SK-N-SH (cell line): ENCODE data around the gene IL2RG. TPM values are rescaled to one million over a fixed set of nuclear protein-coding genes. Genes with fewer than 3 reads are reported as not detected.

ENCODE experiments used
- CTCF ChIA-PET: fragments of 300-600, 350-600 bp; formaldehyde crosslinking; extraction: SDS; loops from one replicate; lab custom pipeline; 2021; lab: Yijun Ruan, JAX
- POLR2A ChIA-PET: fragments of 350-600 bp; sonication (Branson Sonifier 250); formaldehyde crosslinking; extraction: SDS; loops from one replicate; lab custom pipeline; 2020; ENCODE audit warnings: antibody characterized with exemption, inconsistent platforms; lab: Yijun Ruan, JAX
- DNase-seq: peaks from one replicate; pipeline ENCODE4 v3.0.0; 2012
- H2AFZ ChIP-seq: fragments of 200-600 bp; sonication (generic); 2 replicates; pipeline ENCODE4 v1.8.1; 2016; ENCODE audit warnings: antibody characterized with exemption, mild to moderate bottlenecking, low read depth
- H3F3A ChIP-seq: fragments of 200-600 bp; sonication (generic); replicated peaks from 2 replicates; pipeline ENCODE3; 2016; ENCODE audit warnings: antibody characterized with exemption, mild to moderate bottlenecking; ENCODE audit not compliant: insufficient read depth
- H3K27ac ChIP-seq, 2 experiments: fragments of 200-500 bp in 1 of 2; fragments of 200-600 bp in 1 of 2; sonication (Bioruptor generic) in 1 of 2; sonication (generic), shearing (Covaris generic) in 1 of 2; 2 replicates each; pipeline versions ENCODE4 v1.5.1 to v1.6.1; 2014 to 2016; ENCODE audit warnings: low read depth in 2 of 2, inconsistent platforms in 1 of 2, low read length in 1 of 2, mild to moderate bottlenecking in 1 of 2, mixed read lengths in 1 of 2
- H3K27me3 ChIP-seq: fragments of 200-600 bp; sonication (generic), shearing (Covaris generic); 2 replicates; pipeline ENCODE4 v1.6.1; 2016; ENCODE audit warnings: mixed run types; ENCODE audit not compliant: insufficient read depth
- H3K36me3 ChIP-seq, 2 experiments: fragments of 200-500 bp in 1 of 2; fragments of 200-600 bp in 1 of 2; sonication (Bioruptor generic) in 1 of 2; sonication (generic) in 1 of 2; replicated peaks in 1 of 2; 2 replicates each; pipeline versions ENCODE3 to v1.5.1; 2014 to 2016; ENCODE audit warnings: low read length in 1 of 2, mild to moderate bottlenecking in 1 of 2; ENCODE audit not compliant: insufficient read depth in 2 of 2, control insufficient read depth in 1 of 2
- H3K4me1 ChIP-seq, 2 experiments: fragments of 200-500 bp in 1 of 2; fragments of 200-600 bp in 1 of 2; sonication (Bioruptor generic) in 1 of 2; sonication (generic), shearing (Covaris generic) in 1 of 2; 2 replicates each; pipeline versions ENCODE4 v1.5.1 to v1.6.1; 2014 to 2016; ENCODE audit warnings: low read depth in 1 of 2, low read length in 1 of 2, mixed run types in 1 of 2; ENCODE audit not compliant: insufficient read depth in 2 of 2, control insufficient read depth in 1 of 2
- H3K4me2 ChIP-seq: fragments of 200-600 bp; sonication (generic), shearing (Covaris generic); 2 replicates; pipeline ENCODE4 v1.6.1; 2017; ENCODE audit warnings: mixed run types
- H3K4me3 ChIP-seq, 2 experiments: fragments of 200-500 bp in 1 of 2; fragments of 200-600 bp in 1 of 2; sonication (Bioruptor generic) in 1 of 2; sonication (generic), shearing (Covaris generic) in 1 of 2; 2 replicates each; pipeline versions ENCODE4 v1.5.1 to v1.8.1; 2014 to 2016; ENCODE audit warnings: low read depth in 2 of 2, inconsistent platforms in 1 of 2, low read length in 1 of 2, mild to moderate bottlenecking in 1 of 2, mixed read lengths in 1 of 2, moderate library complexity in 1 of 2
- H3K79me2 ChIP-seq: fragments of 200-600 bp; sonication (generic); 2 replicates; pipeline ENCODE4 v1.8.1; 2017; ENCODE audit warnings: mild to moderate bottlenecking; ENCODE audit not compliant: insufficient read depth
- H3K9ac ChIP-seq: fragments of 200-600 bp; sonication (generic); 2 replicates; pipeline ENCODE4 v1.6.1; 2017; ENCODE audit warnings: mixed run types
- H3K9me2 ChIP-seq: fragments of 200-600 bp; sonication (generic); 2 replicates; pipeline ENCODE4 v1.6.1; 2017; ENCODE audit warnings: mixed run types
- H3K9me3 ChIP-seq: fragments of 200-600 bp; sonication (generic); 2 replicates; pipeline ENCODE4 v1.6.1; 2017; ENCODE audit warnings: mixed run types, mild to moderate bottlenecking, moderate library complexity
- H4K20me1 ChIP-seq: fragments of 200-600 bp; sonication (generic); 2 replicates; pipeline ENCODE4 v1.6.1; 2017; ENCODE audit warnings: mild to moderate bottlenecking, mixed run types; ENCODE audit not compliant: insufficient read depth
- CHD2 ChIP-seq: fragments of 150-350 bp; IDR thresholded peaks from 2 replicates; pipeline ENCODE4 v1.6.1; 2018; ENCODE audit warnings: low read length; ENCODE audit not compliant: partially characterized antibody
- EP300 ChIP-seq, 2 experiments: IDR thresholded peaks; 2 replicates each; pipeline versions ENCODE4 v1.4.0 to v1.6.1; 2012; ENCODE audit warnings: borderline replicate concordance in 1 of 2, low read depth in 1 of 2, low read length in 1 of 2
- FOSL2 ChIP-seq: IDR thresholded peaks from 2 replicates; pipeline ENCODE4 v1.4.0; 2012; ENCODE audit warnings: low read depth, mild to moderate bottlenecking, moderate library complexity, borderline replicate concordance
- FOXJ3 ChIP-seq: sonication (generic); formaldehyde crosslinking; IDR thresholded peaks from 2 replicates; pipeline ENCODE4 v1.5.1; 2020; ENCODE audit warnings: mild to moderate bottlenecking, missing genetic modification reagents
- GATA2 ChIP-seq: sonication (generic); formaldehyde crosslinking; IDR thresholded peaks from 2 replicates; pipeline ENCODE4 v1.5.0; 2020; ENCODE audit warnings: mild to moderate bottlenecking, missing genetic modification reagents
- IRF3 ChIP-seq: fragments of 150-350 bp; IDR thresholded peaks from 2 replicates; pipeline ENCODE4 v1.6.1; 2016; ENCODE audit warnings: mild to moderate bottlenecking, low read depth, low read length
- MEF2A ChIP-seq: IDR thresholded peaks from 2 replicates; pipeline ENCODE4 v1.4.0; 2012; ENCODE audit warnings: low read depth, borderline replicate concordance
- NFIC ChIP-seq: IDR thresholded peaks from 2 replicates; pipeline ENCODE4 v1.4.0; 2012; ENCODE audit warnings: borderline replicate concordance
- NRF1 ChIP-seq: IDR thresholded peaks from 2 replicates; pipeline ENCODE4 v1.6.1; 2012; ENCODE audit warnings: low read depth, mild to moderate bottlenecking, low read length
- PBX3 ChIP-seq: IDR thresholded peaks from 2 replicates; pipeline ENCODE4; 2012
- RAD21 ChIP-seq: IDR thresholded peaks from 2 replicates; pipeline ENCODE4 v1.6.1; 2012; ENCODE audit warnings: mild to moderate bottlenecking, low read length
- RXRA ChIP-seq: IDR thresholded peaks from 2 replicates; pipeline ENCODE4 v1.4.0; 2012; ENCODE audit warnings: low read depth, mild to moderate bottlenecking, borderline replicate concordance
- TCF12 ChIP-seq: IDR thresholded peaks from 2 replicates; pipeline ENCODE4 v1.4.0; 2012
- TEAD4 ChIP-seq: IDR thresholded peaks from 2 replicates; pipeline ENCODE4 v1.4.0; 2012; ENCODE audit warnings: mild to moderate bottlenecking, borderline replicate concordance; ENCODE audit not compliant: insufficient read depth
- USF1 ChIP-seq: IDR thresholded peaks from 2 replicates; pipeline ENCODE4 v1.4.0; 2012; ENCODE audit warnings: low read depth, borderline replicate concordance
- YY1 ChIP-seq: IDR thresholded peaks from 2 replicates; pipeline ENCODE4 v1.4.0; 2012; ENCODE audit warnings: low read depth, mild to moderate bottlenecking
- WGBS: methylation state at CpG from one replicate; pipeline ENCODE4 v1.1.6; 2017; ENCODE audit warnings: low lambda C conversion rate; 5-methylcytosine and 5-hydroxymethylcytosine counted together
- polyA plus RNA-seq, 3 experiments: library from polyadenylated mRNA; depleted of rRNA; stranded (reverse); fragments of >200 nt; gene quantifications; 2 replicates each; pipeline ENCODE4 v1.2.3, GENCODE V29; 2012
- TF ChIP-seq, protein P1 (sequence below): fragments of 200-600 bp; sonication (generic); IDR thresholded peaks from 2 replicates; pipeline ENCODE4 v1.6.1; 2017; ENCODE audit warnings: antibody characterized with exemption, mild to moderate bottlenecking, moderate library complexity

The IL2RG gene
- polyA plus RNA-seq, 1 of the 3 experiments (the other 2 are of a cell fraction), result not detected

- Histone ChIP-seq H3K27ac (no peak overlapping the region), H3K4me2 (no peak overlapping the region), H4K20me1 (no peaks in the 10 kb centered on the region), H3K4me1 (no peaks in the 10 kb centered on the region), H3K9ac (no peak overlapping the region), H3F3A (no peaks in the 10 kb centered on the region), H3K9me2 (no peaks in the 10 kb centered on the region), H2AFZ (no peak overlapping the region), H3K79me2 (no peaks in the 10 kb centered on the region), H3K27me3 (peaks cover 23% of the 10 kb centered on the region; the same call in 1 of the 2 replicates), H3K4me3 (no peak overlapping the region)
- no peak for DNase-seq
- ChIA-PET POLR2A (no interaction called here), CTCF (no interaction called here)
- WGBS, result 45% methylated on average over 5 of the region's 5 CpGs
- TF ChIP-seq GATA2 (CRISPR knock-in tag) (no peak), FOSL2 (no peak), NFIC (no peak), RAD21 (no peak), NRF1 (no peak), IRF3 (no peak), USF1 (no peak), TCF12 (no peak), RXRA (no peak), YY1 (no peak), TEAD4 (no peak), MEF2A (no peak), FOXJ3 (CRISPR knock-in tag) (no peak), CHD2 (no peak), PBX3 (no peak), EP300 (IDR thresholded peaks at IDR 0.05; ENCODE audit: borderline replicate concordance in 1 of 2, low read depth in 1 of 2, low read length in 1 of 2) (no peak)
- TF ChIP-seq, protein P1, sequence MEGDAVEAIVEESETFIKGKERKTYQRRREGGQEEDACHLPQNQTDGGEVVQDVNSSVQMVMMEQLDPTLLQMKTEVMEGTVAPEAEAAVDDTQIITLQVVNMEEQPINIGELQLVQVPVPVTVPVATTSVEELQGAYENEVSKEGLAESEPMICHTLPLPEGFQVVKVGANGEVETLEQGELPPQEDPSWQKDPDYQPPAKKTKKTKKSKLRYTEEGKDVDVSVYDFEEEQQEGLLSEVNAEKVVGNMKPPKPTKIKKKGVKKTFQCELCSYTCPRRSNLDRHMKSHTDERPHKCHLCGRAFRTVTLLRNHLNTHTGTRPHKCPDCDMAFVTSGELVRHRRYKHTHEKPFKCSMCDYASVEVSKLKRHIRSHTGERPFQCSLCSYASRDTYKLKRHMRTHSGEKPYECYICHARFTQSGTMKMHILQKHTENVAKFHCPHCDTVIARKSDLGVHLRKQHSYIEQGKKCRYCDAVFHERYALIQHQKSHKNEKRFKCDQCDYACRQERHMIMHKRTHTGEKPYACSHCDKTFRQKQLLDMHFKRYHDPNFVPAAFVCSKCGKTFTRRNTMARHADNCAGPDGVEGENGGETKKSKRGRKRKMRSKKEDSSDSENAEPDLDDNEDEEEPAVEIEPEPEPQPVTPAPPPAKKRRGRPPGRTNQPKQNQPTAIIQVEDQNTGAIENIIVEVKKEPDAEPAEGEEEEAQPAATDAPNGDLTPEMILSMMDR, result no peak
- TF ChIP-seq, all 33 proteins: peak for 0
- no peaks in the 10 kb centered on the region for H3K36me3 ChIP-seq
- H3K9me3 ChIP-seq, result no peaks in the 10 kb centered on the region
Observed at GRCh38 chrX:71159335-71159734, 48.0 kb upstream of the IL2RG start.
